NCI-H1930 (cell line): ENCODE measurements around the gene GNA12.

ENCODE experiments used
- DNase-seq, 2 experiments: peaks; one replicate each; lab custom pipeline; 2025; lab: John Stamatoyannopoulos, UW

The GNA12 gene

DNA sequence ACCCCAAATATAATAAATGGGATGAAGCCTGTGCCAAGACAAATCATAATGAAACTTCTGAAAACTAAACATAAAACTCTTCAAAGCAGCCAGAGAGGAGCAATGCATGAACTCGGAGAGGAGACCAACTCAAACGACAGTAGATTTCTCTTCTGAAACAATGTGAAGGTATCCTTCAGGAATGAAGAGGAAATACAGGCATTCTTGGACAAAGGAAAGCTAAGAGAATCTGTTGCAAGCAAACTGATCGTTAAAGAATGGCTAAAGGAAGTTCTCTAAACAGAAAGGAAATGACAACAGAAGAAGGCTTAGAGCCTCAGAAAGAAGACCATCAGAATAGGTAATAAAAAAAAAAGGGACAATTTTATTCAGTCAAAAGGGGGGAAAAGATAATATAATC, 6.6 kb downstream of the GNA12 start:
- DNase-seq, result no peak

GRCh38 chr7:2834748-2835441, 9.2 kb downstream of the GNA12 start:
- DNase-seq, result no peak

DNA sequence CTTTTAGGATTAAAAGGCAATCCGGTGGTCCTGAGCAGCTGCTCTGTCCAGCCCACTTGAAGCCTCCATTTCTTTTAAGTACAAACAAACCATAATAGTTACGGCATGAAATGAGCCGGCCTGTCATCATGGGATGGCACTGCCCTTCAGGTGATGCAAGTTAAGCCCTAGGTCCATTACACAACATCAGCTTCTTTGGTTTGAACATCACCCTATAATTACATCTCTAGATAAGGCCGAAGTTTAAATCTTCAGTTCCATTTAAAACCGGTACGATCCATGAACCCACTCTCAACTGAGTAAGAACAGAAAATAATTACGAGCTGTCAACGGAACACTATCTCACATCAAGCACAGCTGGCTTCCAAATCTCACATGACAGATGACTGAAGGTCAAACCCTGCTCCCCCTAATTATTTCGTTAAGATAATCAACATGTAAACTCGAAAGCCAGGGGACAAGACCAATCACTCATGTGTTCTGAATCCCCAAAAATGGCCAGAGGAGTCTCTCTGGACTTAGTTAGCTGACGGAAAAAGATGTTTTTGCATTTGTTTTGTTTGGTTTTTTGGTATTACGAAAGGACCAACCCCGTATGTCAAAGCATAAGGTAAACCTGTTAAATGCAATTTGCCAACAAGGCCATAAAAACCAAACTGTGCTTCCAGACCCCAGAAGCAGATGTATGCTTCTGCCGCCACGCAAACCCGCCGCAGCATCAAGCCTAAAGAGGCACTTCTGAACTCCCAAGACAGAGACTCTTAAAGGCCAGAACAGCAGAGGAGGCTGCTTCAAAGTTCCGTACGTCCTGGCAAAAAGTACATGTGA, 10.8 kb downstream of the GNA12 start:
- no peak for DNase-seq

DNA sequence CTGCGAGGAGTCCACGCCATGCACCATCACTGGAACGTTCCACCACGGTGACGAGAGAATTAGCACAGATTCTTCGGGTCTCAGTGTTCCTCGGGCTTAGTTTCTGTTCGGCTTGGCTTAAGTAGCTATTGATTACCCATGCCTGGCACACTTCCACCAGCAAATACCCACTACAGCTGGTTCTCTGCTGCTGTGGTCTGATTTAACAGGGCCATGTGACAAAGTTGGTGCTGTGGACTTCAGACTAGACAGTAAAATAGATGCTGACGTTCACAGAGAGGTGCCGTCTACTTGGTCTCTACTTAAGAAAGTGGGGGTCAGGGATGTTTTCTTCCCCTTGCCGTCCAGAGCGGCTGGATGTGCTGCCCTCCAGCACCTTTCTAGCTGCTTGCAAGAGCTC, 11.6 kb downstream of the GNA12 start:
- DNase-seq, result no peak

- no peak for DNase-seq
Observed at GRCh38 chr7:2830609-2831376, 13.3 kb downstream of the GNA12 start.

- no peak for DNase-seq
Observed at GRCh38 chr7:2829040-2829439, 15.1 kb downstream of the GNA12 start.

GRCh38 chr7:2826771-2827170, 17.3 kb downstream of the GNA12 start:
- DNase-seq, result no peak

GRCh38 chr7:2825559-2826227, 18.4 kb downstream of the GNA12 start:
- DNase-seq, result no peak

DNA sequence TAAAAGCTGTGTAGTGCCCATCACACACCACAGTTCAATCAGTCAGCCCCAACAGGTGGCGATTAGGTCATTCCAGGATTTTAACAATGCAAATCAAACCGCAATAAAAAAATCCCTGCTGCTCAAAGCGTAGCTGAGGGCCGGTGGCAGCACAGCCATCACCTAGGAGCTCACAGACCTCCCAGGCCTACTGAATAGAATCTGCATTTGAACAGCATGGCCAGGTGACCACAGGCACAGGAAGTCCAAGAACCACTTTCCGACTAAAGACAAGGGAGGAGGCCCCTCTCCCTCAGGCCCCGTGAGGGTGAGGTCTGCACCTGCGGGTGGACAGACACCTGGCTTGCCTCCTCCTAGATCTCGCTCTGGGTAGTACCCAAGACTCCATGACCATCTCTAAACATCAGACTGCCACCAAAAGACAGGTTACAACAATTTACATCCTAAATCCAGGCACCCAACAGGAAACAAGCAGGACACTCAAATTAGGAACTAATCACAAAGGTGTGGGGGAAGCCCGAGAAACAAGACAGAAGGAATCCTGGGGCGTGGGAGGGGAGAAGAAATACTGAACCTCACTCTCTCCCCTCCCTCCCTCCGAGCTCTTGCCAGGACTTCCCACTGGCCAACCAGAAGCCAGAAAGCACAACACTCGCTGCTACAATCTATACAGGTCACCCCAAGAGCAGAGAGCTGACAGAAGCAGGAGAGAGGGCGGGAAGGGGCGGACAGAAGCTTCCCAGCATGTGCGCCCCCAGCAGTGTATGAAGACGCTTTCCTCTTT, 19.2 kb downstream of the GNA12 start:
- no peak for DNase-seq

- no peak for DNase-seq
Observed at GRCh38 chr7:2824026-2824677, 20.0 kb downstream of the GNA12 start.

GRCh38 chr7:2823130-2823529, 21.0 kb downstream of the GNA12 start:
- no peak for DNase-seq

GRCh38 chr7:2821842-2822507, 22.1 kb downstream of the GNA12 start:
- no peak for DNase-seq

DNA sequence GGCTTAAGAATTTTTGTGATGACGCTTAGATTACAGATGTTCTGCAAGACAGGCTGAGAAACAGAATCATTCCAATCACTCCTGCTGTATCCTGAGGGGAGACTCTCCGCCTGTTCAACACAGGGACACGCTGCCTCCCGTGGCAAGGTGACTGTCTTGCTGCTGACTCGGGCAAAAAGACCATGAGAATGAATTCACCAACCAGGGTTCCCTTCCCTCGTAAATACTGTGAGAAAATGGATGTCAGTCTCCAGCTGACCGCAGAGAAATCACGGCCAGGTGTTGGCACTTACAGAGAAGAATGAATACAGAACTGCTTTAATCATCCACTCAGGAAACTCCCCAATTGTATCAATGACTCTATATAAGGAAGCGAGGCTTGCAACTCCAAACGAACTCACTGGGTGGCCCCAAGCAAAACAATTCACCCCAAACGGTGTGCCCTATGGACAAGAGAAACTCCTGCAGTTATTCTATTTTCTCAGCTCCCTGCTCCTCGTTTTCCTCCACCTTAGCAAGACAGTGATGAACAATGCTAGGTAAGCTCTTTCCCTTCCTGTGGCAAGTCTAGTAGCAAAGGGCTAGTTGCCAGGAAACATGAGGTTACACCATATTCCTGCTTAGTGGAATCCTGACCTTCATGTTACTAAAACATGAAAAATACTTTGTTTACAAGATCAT, 22.8 kb downstream of the GNA12 start:
- no peak for DNase-seq

- DNase-seq, result no peak
Observed at GRCh38 chr7:2820508-2820934, 23.6 kb downstream of the GNA12 start.

DNA sequence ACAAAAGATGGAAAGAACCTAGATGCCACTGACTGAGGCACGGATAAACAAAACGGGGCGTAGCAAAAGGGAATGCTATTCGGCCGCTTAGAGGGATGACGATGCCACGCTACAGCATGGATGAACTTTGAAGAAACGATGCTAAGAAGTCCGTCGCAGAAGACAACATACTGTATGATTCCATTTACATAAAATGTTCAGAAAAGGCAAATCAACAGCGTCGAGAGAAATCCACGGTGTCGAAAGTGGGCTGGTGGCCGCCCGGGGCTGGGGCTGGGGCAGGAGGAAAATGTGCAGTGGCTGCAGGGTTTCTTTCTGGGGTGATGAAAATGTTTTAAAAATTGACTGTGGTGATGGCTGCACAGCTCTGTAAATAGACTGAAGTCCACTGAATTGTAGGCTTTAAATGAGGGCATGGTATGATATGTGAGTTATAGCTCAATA, 24.1 kb downstream of the GNA12 start:
- no peak for DNase-seq

GRCh38 chr7:2819161-2819953, 24.8 kb downstream of the GNA12 start:
- no peak for DNase-seq

- DNase-seq, result no peak
Observed at GRCh38 chr7:2818653-2819052, 25.5 kb downstream of the GNA12 start.

DNA sequence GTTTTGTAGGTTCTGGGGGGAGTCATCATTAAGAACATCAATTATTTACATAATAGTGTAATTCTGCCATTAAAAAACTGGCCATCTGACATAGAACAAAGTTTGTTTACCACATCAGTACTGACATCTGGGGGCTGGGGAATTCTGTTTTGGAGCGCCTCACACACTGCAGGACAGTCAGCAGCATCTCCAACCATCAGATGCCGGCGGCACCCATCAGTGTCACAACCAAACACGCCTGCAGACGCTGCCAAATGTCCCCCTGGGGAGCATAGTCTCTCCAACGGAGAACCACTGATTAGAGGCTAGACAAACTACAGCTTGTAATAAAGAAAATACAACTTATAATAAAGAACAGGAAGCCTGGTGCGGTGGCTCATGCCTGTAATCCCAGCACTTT, 26.0 kb downstream of the GNA12 start:
- DNase-seq, result no peak

DNA sequence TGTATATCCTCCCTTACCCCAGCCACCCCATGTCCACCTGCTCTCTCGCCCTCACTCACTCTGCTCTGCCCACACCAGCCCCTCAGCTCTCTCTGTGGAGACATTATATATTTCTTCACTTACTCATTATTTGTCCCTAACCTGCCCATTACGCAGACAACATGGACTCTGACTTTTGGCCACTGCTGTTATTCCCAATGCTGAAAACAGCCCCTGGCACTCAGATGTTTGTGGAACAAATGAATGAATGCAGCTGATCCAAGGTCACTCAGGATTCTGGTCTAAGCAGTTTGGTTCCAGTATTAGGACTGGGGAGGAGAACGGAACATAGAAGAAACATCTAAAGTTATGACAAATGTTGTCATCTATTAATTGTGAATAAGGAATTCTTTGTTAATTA, 26.7 kb downstream of the GNA12 start:
- DNase-seq, result no peak
